ENCODE results near the gene LRP6. TPM values are rescaled to one million over a fixed set of nuclear protein-coding genes. Genes with fewer than 3 reads are reported as not detected.
"Not testable (repeated sequence)": the region's sequence is repeated elsewhere in the genome, so short reads cannot be mapped to it uniquely, and the experiment has no call there.

The LRP6 gene
- total RNA-seq, 1 experiment from 2014 or later: 62.4 TPM

DNA sequence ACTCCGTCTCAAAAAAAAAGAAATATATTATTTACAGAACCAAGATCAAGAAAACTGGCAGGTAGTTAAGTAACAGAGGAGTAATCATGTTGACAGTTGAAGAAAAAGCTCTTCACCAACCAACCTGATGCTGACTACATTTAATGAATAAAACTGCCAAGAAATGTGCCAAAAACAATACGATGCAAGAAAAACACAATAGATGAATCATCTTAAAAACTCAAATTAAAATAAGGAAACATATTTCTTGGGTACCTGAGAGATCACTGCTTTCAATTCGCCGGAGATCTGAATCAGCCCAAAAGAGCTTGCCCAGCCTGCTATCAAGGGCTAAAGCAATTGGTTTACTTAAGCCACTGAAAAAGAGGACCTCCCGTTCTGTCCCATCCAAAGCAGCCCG lies 119.7 kb downstream of the LRP6 start:
- H3K9me3 ChIP-seq (ENCODE audit: control insufficient read depth, low read depth, low read length): no peaks in the 10 kb centered on the region
- Mint-ChIP-seq H3K36me3 (ENCODE audit: insufficient read depth in 1 of 3, low read depth in 3 of 3) (peaks cover 19 to 66% (median 52%) of the 10 kb centered on the region in 3 experiments; a peak in 6 of 7 replicates), H3K27me3 (ENCODE audit: low read depth) (no peaks in the 10 kb centered on the region), H3K27ac (0 out of 7 replicates have a peak overlapping the region, but pooled peaks of 1 of the 3 experiments have one; percentile 40), H3K9me3 (no peaks in the 10 kb centered on the region), H3K4me1 (no peaks in the 10 kb centered on the region), H3K4me3 (no peak overlapping the region)
- no peaks in the 10 kb centered on the region for H3K79me1 ChIP-seq (ENCODE audit: insufficient read depth, low read depth, low read length, poor library complexity, severe bottlenecking)
- no peak for DNase-seq
- H3K79me2 ChIP-seq (ENCODE audit: insufficient read depth, low read length): no peaks in the 10 kb centered on the region
- H3K4ac ChIP-seq (ENCODE audit: low read depth, low read length): no peak overlapping the region
- TF ChIP-seq, protein P1, sequence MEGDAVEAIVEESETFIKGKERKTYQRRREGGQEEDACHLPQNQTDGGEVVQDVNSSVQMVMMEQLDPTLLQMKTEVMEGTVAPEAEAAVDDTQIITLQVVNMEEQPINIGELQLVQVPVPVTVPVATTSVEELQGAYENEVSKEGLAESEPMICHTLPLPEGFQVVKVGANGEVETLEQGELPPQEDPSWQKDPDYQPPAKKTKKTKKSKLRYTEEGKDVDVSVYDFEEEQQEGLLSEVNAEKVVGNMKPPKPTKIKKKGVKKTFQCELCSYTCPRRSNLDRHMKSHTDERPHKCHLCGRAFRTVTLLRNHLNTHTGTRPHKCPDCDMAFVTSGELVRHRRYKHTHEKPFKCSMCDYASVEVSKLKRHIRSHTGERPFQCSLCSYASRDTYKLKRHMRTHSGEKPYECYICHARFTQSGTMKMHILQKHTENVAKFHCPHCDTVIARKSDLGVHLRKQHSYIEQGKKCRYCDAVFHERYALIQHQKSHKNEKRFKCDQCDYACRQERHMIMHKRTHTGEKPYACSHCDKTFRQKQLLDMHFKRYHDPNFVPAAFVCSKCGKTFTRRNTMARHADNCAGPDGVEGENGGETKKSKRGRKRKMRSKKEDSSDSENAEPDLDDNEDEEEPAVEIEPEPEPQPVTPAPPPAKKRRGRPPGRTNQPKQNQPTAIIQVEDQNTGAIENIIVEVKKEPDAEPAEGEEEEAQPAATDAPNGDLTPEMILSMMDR (conservative IDR thresholded peaks at IDR 0.05): no peak
- H3K56ac ChIP-seq (ENCODE audit: insufficient read length, low read depth, low read length): no peak overlapping the region
- no peak overlapping the region for H2AFZ ChIP-seq (ENCODE audit: low read length)
- no peak overlapping the region for H2BK120ac ChIP-seq (ENCODE audit: low read depth, low read length, poor library complexity, severe bottlenecking)
- no peaks in the 10 kb centered on the region for H3K23me2 ChIP-seq (ENCODE audit: insufficient read length, low read depth, low read length, poor library complexity, severe bottlenecking)
- H4K20me1 ChIP-seq (ENCODE audit: control insufficient read depth, insufficient read depth, insufficient read length): no peaks in the 10 kb centered on the region
- H2BK20ac ChIP-seq (ENCODE audit: low read depth, low read length, poor library complexity, severe bottlenecking): no peak overlapping the region
- no peak overlapping the region for H2BK5ac ChIP-seq (ENCODE audit: insufficient read length, low read length)
- no peak overlapping the region for H3K4me2 ChIP-seq (ENCODE audit: insufficient read depth, insufficient read length, low read length)
- H3K9ac ChIP-seq (ENCODE audit: extremely low read depth, insufficient read length, low read length): no peak overlapping the region
- no peaks in the 10 kb centered on the region for H3K27me3 ChIP-seq (ENCODE audit: insufficient read depth, low read length)
- H4K5ac ChIP-seq (ENCODE audit: insufficient read length, low read depth, low read length): no peak overlapping the region
- H2AK5ac ChIP-seq (ENCODE audit: insufficient read length, low read length): no peak overlapping the region
- no peak overlapping the region for H3K14ac ChIP-seq (ENCODE audit: insufficient read depth, low read length)
- no peak overlapping the region for H3K18ac ChIP-seq (ENCODE audit: insufficient read length, low read depth, low read length)
- no peak overlapping the region for H4K91ac ChIP-seq (ENCODE audit: insufficient read length, low read depth, low read length)
- no peak overlapping the region for H2BK12ac ChIP-seq (ENCODE audit: insufficient read length, low read depth, low read length)
- H4K8ac ChIP-seq (replicated peaks; ENCODE audit: insufficient read length, low read depth, low read length): no peak overlapping the region
- H2BK15ac ChIP-seq (ENCODE audit: low read depth, low read length): no peak overlapping the region
- no peak overlapping the region for H3K23ac ChIP-seq (ENCODE audit: insufficient read length, low read depth, low read length)
- no peak overlapping the region for H3K27ac ChIP-seq (ENCODE audit: insufficient read length, low read depth, low read length)
- H3T11ph ChIP-seq (ENCODE audit: low read length): no peak overlapping the region
- WGBS (ENCODE audit: extremely low coverage, insufficient read length, low lambda C conversion rate): no CpG with 5 or more reads among the region's 6 CpGs
- H3K4me1 ChIP-seq (ENCODE audit: insufficient read depth, low read length): no peaks in the 10 kb centered on the region

GRCh38 chr12:12144531-12144930 lies 122.3 kb downstream of the LRP6 start:
- H3K56ac ChIP-seq (ENCODE audit: insufficient read length, low read depth, low read length); H3K79me2 ChIP-seq (ENCODE audit: insufficient read depth, low read length); H2AK5ac ChIP-seq (ENCODE audit: insufficient read length, low read length); H2BK20ac ChIP-seq (ENCODE audit: low read depth, low read length, poor library complexity, severe bottlenecking); H3K4me1 ChIP-seq (ENCODE audit: insufficient read depth, low read length); H3K9me3 ChIP-seq (ENCODE audit: control insufficient read depth, low read depth, low read length); H3K4ac ChIP-seq (ENCODE audit: low read depth, low read length); H3K27ac ChIP-seq (ENCODE audit: insufficient read length, low read depth, low read length); H3K79me1 ChIP-seq (ENCODE audit: insufficient read depth, low read depth, low read length, poor library complexity, severe bottlenecking); H4K20me1 ChIP-seq (ENCODE audit: control insufficient read depth, insufficient read depth, insufficient read length); H3T11ph ChIP-seq (ENCODE audit: low read length); H2BK5ac ChIP-seq (ENCODE audit: insufficient read length, low read length); H3K9ac ChIP-seq (ENCODE audit: extremely low read depth, insufficient read length, low read length); H3K4me2 ChIP-seq (ENCODE audit: insufficient read depth, insufficient read length, low read length); H3K27ac Mint-ChIP-seq; H3K9me3 Mint-ChIP-seq; H3K23ac ChIP-seq (ENCODE audit: insufficient read length, low read depth, low read length); H2BK15ac ChIP-seq (ENCODE audit: low read depth, low read length); H4K91ac ChIP-seq (ENCODE audit: insufficient read length, low read depth, low read length); H3K18ac ChIP-seq (ENCODE audit: insufficient read length, low read depth, low read length); H4K8ac ChIP-seq (replicated peaks; ENCODE audit: insufficient read length, low read depth, low read length); H2BK120ac ChIP-seq (ENCODE audit: low read depth, low read length, poor library complexity, severe bottlenecking); H3K27me3 ChIP-seq (ENCODE audit: insufficient read depth, low read length); H3K23me2 ChIP-seq (ENCODE audit: insufficient read length, low read depth, low read length, poor library complexity, severe bottlenecking); H3K14ac ChIP-seq (ENCODE audit: insufficient read depth, low read length); H2BK12ac ChIP-seq (ENCODE audit: insufficient read length, low read depth, low read length); DNase-seq; H3K27me3 Mint-ChIP-seq (ENCODE audit: low read depth); H4K5ac ChIP-seq (ENCODE audit: insufficient read length, low read depth, low read length); H3K4me3 Mint-ChIP-seq; H2AFZ ChIP-seq (ENCODE audit: low read length): not testable (repeated sequence)
- Mint-ChIP-seq H3K36me3 (ENCODE audit: insufficient read depth in 1 of 3, low read depth in 3 of 3) (peaks cover 13 to 54% (median 52%) of the 10 kb centered on the region in 3 experiments; a peak in 6 of 7 replicates), H3K4me1 (peaks cover 0 to 13% of the 10 kb centered on the region in 2 experiments; a peak in 2 of 4 replicates)
- WGBS (ENCODE audit: extremely low coverage, insufficient read length, low lambda C conversion rate): no CpG with 5 or more reads among the region's 1 CpG
